HUES48 (cell line): Measurements from ENCODE around the gene LGALS3BP.

Experiments
- H3K27ac ChIP-seq: one replicate; pipeline ENCODE4 v1.7.0; 2013; ENCODE audit warnings: low read depth, low read length, inconsistent platforms
- H3K27me3 ChIP-seq: 2 replicates; pipeline ENCODE4 v1.6.1; 2013; ENCODE audit warnings: mild to moderate bottlenecking, low read length; ENCODE audit not compliant: control insufficient read depth, insufficient read depth
- H3K36me3 ChIP-seq: 2 replicates; pipeline ENCODE4 v1.6.1; 2013; ENCODE audit warnings: low read length; ENCODE audit not compliant: control insufficient read depth, insufficient read depth
- H3K4me1 ChIP-seq: 2 replicates; pipeline ENCODE4 v1.6.1; 2013; ENCODE audit warnings: mild to moderate bottlenecking, low read length; ENCODE audit not compliant: control insufficient read depth, insufficient read depth
- H3K4me3 ChIP-seq: 2 replicates; pipeline ENCODE4 v1.5.1; 2013; ENCODE audit warnings: mild to moderate bottlenecking, low read depth, low read length
- H3K9ac ChIP-seq: 2 replicates; pipeline ENCODE4 v1.6.1; 2013; ENCODE audit warnings: mild to moderate bottlenecking, low read depth, low read length, moderate library complexity
- H3K9me3 ChIP-seq: 2 replicates; pipeline ENCODE4 v1.6.1; 2013; ENCODE audit warnings: low read length; ENCODE audit not compliant: control insufficient read depth, insufficient read depth

LGALS3BP gene

GRCh38 chr17:78944026-78944425 is 35.7 kb downstream of the LGALS3BP start:
- no peaks in the 10 kb centered on the region for H3K27me3 ChIP-seq
- H3K36me3 ChIP-seq: no peaks in the 10 kb centered on the region
- no peak overlapping the region for H3K9ac ChIP-seq
- H3K27ac ChIP-seq: no peak overlapping the region
- H3K4me3 ChIP-seq: no peak overlapping the region
- no peaks in the 10 kb centered on the region for H3K9me3 ChIP-seq
- no peaks in the 10 kb centered on the region for H3K4me1 ChIP-seq

DNA sequence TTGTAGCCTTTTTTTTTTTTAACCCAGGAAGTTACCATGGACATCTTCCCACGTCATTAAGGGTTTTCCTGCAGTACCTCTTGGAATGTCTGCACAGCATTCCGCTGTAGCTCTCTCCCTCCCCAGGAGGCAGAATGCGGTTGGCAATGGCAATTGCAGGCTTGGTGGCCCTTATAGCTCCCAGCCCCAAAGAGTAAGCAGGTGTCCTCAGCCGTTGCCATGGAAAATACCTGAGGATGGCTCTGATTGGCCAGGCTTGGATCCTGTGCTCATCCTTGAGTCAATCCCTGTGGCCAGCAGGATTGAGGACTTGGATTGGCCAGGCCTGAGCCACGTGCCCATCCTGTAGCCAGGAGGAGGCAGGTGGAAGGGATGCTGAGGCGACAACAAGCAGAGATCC is 39.0 kb downstream of the LGALS3BP start:
- no peaks in the 10 kb centered on the region for H3K27me3 ChIP-seq

GRCh38 chr17:78940258-78940657 is 39.5 kb downstream of the LGALS3BP start:
- H3K9ac ChIP-seq: no peak overlapping the region
- no peaks in the 10 kb centered on the region for H3K27me3 ChIP-seq
- H3K27ac ChIP-seq: no peak overlapping the region
- no peaks in the 10 kb centered on the region for H3K36me3 ChIP-seq
- H3K4me1 ChIP-seq: no peaks in the 10 kb centered on the region
- no peaks in the 10 kb centered on the region for H3K9me3 ChIP-seq
- H3K4me3 ChIP-seq: no peak overlapping the region

More for the DNA sequence above, 39.0 kb downstream of the LGALS3BP start:
- no peak overlapping the region for H3K9ac ChIP-seq
- no peaks in the 10 kb centered on the region for H3K9me3 ChIP-seq
- no peaks in the 10 kb centered on the region for H3K36me3 ChIP-seq
- H3K27ac ChIP-seq: no peak overlapping the region
- no peak overlapping the region for H3K4me3 ChIP-seq
- no peaks in the 10 kb centered on the region for H3K4me1 ChIP-seq

- Histone ChIP-seq H3K4me1 (no peaks in the 10 kb centered on the region), H3K9ac (no peak overlapping the region), H3K36me3 (no peaks in the 10 kb centered on the region), H3K9me3 (no peaks in the 10 kb centered on the region), H3K27me3 (no peaks in the 10 kb centered on the region), H3K27ac (no peak overlapping the region), H3K4me3 (no peak overlapping the region)
Measured at GRCh38 chr17:78939615-78940014, 40.1 kb downstream of the LGALS3BP start.

DNA sequence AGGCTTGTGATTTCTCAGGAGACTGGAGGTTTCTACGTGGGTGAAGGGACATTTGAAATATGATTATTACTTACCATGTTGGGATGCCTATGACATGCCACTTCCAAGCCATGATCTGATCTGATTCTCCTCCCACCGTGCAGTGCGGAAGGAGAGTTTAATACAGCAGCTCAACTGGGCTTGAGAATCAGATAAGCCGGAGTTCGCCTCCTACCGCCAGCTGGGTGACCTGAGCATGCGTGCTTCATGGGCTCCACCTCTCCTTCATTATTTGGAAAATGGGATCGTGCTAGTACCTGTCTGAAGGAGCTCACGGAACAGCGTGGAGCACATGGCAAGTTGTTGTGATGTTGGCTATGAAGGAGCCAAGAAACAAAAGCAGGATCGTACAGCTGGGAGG is 42.2 kb downstream of the LGALS3BP start:
- H3K27ac ChIP-seq: no peak overlapping the region
- no peaks in the 10 kb centered on the region for H3K36me3 ChIP-seq
- no peaks in the 10 kb centered on the region for H3K9me3 ChIP-seq
- H3K9ac ChIP-seq: no peak overlapping the region
- H3K4me1 ChIP-seq: peaks cover 9% of the 10 kb centered on the region
- no peaks in the 10 kb centered on the region for H3K27me3 ChIP-seq
- H3K4me3 ChIP-seq: no peak overlapping the region

DNA sequence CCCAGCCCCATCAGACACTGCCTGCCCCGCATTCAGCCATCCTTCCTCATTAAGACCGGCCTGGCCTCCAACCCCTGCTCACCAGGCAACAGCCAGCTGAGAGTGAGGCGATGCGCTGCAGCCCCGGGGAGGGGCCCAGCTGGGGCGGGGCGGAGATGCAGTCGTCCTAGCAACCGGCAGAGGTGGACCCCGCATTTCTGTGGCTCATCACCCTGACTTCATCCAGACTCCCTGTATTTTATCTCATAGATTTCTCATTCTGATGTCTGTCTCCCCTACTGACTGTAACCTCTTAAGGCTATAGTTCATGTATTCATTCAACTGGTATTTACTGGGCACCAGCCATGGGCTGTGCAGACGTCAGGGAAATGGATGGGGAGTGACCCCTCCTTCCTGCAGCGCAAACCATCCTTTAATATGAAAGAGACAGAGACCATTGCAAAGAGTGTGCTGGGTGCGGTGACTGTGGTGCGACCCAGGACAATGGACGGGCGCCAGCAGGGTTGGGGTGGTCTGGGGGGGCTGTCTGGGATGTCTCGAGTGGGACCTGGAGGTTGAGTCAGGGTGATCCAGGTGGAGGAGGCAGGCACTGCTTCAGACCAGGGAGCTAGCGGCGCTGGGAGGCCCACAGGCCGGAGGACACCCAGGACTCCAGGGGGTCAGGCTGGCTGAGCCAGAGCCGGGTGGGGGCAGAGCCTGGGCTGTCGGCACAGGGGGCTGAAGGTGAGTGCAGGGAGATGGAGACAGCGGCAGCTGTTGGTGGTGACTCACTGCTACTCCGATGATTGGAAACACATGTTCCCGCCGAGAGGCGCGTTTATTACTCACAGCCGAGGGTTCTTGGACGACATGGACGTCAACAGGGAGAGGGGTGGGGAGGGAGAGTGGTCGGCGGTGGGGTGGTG is 44.1 kb downstream of the LGALS3BP start:
- Histone ChIP-seq H3K9ac (no peak overlapping the region), H3K4me1 (peaks cover 9% of the 10 kb centered on the region), H3K27me3 (no peaks in the 10 kb centered on the region), H3K36me3 (no peaks in the 10 kb centered on the region), H3K27ac (no peak overlapping the region), H3K4me3 (no peak overlapping the region), H3K9me3 (no peaks in the 10 kb centered on the region)

GRCh38 chr17:78934681-78935418 is 44.9 kb downstream of the LGALS3BP start:
- Histone ChIP-seq H3K27me3 (no peaks in the 10 kb centered on the region), H3K27ac (no peak overlapping the region), H3K9me3 (no peaks in the 10 kb centered on the region), H3K4me3 (no peak overlapping the region), H3K36me3 (no peaks in the 10 kb centered on the region), H3K4me1 (peaks cover 9% of the 10 kb centered on the region), H3K9ac (no peak overlapping the region)

DNA sequence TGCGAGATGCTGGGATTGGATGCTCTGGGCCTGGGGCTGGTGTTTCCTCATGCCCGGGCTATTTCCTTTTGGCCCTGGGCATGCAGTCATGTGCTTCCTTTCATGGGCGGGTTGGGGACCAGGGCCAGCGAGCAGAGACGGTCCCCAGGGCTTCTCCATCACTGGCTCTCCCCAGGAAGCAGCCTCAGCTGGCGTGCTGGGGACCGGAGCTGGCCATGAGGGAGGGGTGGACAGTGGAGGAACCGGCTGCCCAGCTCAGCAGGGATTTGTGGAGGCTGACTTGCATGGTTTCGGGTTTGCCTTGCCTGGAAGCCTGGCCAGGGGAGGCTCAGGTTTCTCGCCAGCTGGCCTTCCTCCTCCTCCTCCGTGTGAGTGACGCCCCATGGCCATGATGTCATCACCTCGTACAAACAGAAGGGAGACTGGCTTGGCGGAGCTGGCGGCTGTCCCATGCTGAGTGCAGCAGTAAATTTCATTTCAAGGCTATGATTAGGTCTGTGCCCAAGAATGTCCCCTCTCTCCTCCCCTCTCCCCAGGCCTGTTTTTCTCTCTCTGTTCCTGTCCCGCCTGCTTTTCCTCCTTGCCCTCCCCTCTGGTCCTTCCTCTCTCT is 45.7 kb downstream of the LGALS3BP start:
- Histone ChIP-seq H3K27me3 (no peaks in the 10 kb centered on the region), H3K9ac (no peak overlapping the region), H3K36me3 (no peaks in the 10 kb centered on the region), H3K27ac (peak overlapping the region; percentile 3), H3K4me1 (peaks cover 9% of the 10 kb centered on the region), H3K9me3 (no peaks in the 10 kb centered on the region), H3K4me3 (no peak overlapping the region)

- H3K4me1 ChIP-seq: peaks cover 9% of the 10 kb centered on the region
- H3K27ac ChIP-seq: peak overlapping the region; percentile 18
- no peak overlapping the region for H3K9ac ChIP-seq
- H3K4me3 ChIP-seq: no peak overlapping the region
- H3K27me3 ChIP-seq: no peaks in the 10 kb centered on the region
- H3K36me3 ChIP-seq: no peaks in the 10 kb centered on the region
- no peaks in the 10 kb centered on the region for H3K9me3 ChIP-seq
Measured at GRCh38 chr17:78933025-78933958, 46.4 kb downstream of the LGALS3BP start.
